Right lobe of liver (tissue), 6 donors: ENCODE results near the gene PRM3. TPM values are rescaled to one million over a fixed set of nuclear protein-coding genes. Genes with fewer than 3 reads are reported as not detected.
A peak's percentile ranks its signal among the peaks of the same experiment; 100 is the strongest.

Experiments
- ATAC-seq, 4 donors: fragments of 200-7000 bp; cut with Tn5 transposase; one replicate each; pipeline ENCODE4 v1.9.1; 2020; ENCODE audit warnings: mild to moderate bottlenecking in 4 of 4, moderate library complexity in 4 of 4
- DNase-seq, 3 donors: peaks; one replicate each; pipeline ENCODE4 v3.0.0-alpha.2; 2020
- H3K27ac ChIP-seq, 3 donors: fragments of 200-600 bp; one replicate each; pipeline ENCODE4 v1.8.0; 2022
- H3K27me3 ChIP-seq, 2 donors: fragments of 200-600 bp; one replicate each; pipeline ENCODE4 v1.8.0; 2022
- H3K36me3 ChIP-seq, 4 donors: fragments of 200-600 bp; sonication (generic) in 1 of 4; one replicate each; pipeline versions ENCODE4 v1.5.1 to v1.8.0; 2017 to 2022; ENCODE audit warnings: control low read depth in 1 of 4
- H3K4me1 ChIP-seq, 4 donors: fragments of 200-600 bp; sonication (generic) in 1 of 4; one replicate each; pipeline versions ENCODE4 v1.5.1 to v1.8.0; 2017 to 2022; ENCODE audit warnings: control low read depth in 1 of 4
- H3K4me3 ChIP-seq, 3 donors: fragments of 200-600 bp; one replicate each; pipeline ENCODE4 v1.8.0; 2022
- H3K9me3 ChIP-seq, 4 donors: fragments of 200-600 bp; sonication (generic) in 1 of 4; one replicate each; pipeline versions ENCODE4 v1.5.1 to v1.8.0; 2017 to 2022; ENCODE audit warnings: control low read depth in 1 of 4
- CTCF ChIP-seq, 4 donors: fragments of 200-600 bp in 3 of 4; fragments of 450-650 bp in 1 of 4; IDR thresholded peaks; one replicate each; pipeline versions ENCODE4 v1.5.1 to v1.8.0; 2016 to 2022; ENCODE audit warnings: antibody characterized with exemption in 4 of 4, mild to moderate bottlenecking in 2 of 4
- POLR2A ChIP-seq: fragments of 450-650 bp; IDR thresholded peaks from one replicate; pipeline ENCODE4 v1.6.1; 2017; ENCODE audit warnings: antibody characterized with exemption, mild to moderate bottlenecking
- WGBS: methylation state at CpG from one replicate; pipeline ENCODE4 v1.1.6; 2018; ENCODE audit warnings: low coverage, low lambda C conversion rate; ENCODE audit not compliant: insufficient coverage; ENCODE audit errors: missing lambda C conversion rate; 5-methylcytosine and 5-hydroxymethylcytosine counted together
- intact Hi-C, 2 donors: fragments of 100-400 bp; cut with DNase I; formaldehyde crosslinking; loops; one replicate each; pipeline versions ENCODE4 v1.11.2 to v1.14.1; 2022
- total RNA-seq, 6 experiments: library from RNA; depleted of rRNA in 2 of 6; stranded (reverse); fragments of >200 nt in 2 of 6; fragmentation: NEBNext Ultra II Directional in 3 of 6; extraction: Animal tissue kit (Norgen Biotek cat#: 25700) in 3 of 6; gene quantifications; one replicate each; pipeline versions ENCODE4 v1.1.0 to v1.2.4, GENCODE V29; 2016 to 2023
- donor health status: DM: no; HTN: yes; CAD: no.
- donor health status: DM: no; HTN: no; CAD: no.
- donor health status: DM: no; HTN: no; CAD: no.
- donor health status: DM: no; HTN: yes; CAD: no.
- donor health status: DM: no; HTN: yes; CAD: no.

Gene PRM3
- total RNA-seq, 6 experiments from 2014 or later: not detected

- no peaks in the 10 kb centered on the region for H3K27me3 ChIP-seq
- H3K4me3 ChIP-seq: no peak overlapping the region
- H3K9me3 ChIP-seq: no peaks in the 10 kb centered on the region
- no peaks in the 10 kb centered on the region for H3K36me3 ChIP-seq
- TF ChIP-seq CTCF (IDR thresholded peaks at IDR 0.05) (no peak), POLR2A (no peak)
- intact Hi-C loops: no loop called here
- peak overlapping the region in 1 of 3 donors; percentile 35 for H3K27ac ChIP-seq
- WGBS: 85% methylated on average over 5 of the region's 5 CpGs
- peaks cover 0 to 22% (median 4%) of the 10 kb centered on the region in 4 donors for H3K4me1 ChIP-seq
- DNase-seq: no peak
- ATAC-seq: no peak
Observed at GRCh38 chr16:11298143-11298900, 24.9 kb upstream of the PRM3 start.

GRCh38 chr16:11297492-11298142 lies 24.2 kb upstream of the PRM3 start:
- 14% methylated on average over 14 of the region's 19 CpGs for WGBS
- H3K27ac ChIP-seq: peak overlapping the region in 1 of 3 donors; percentile 35
- peak overlapping the region in 1 of 3 donors; percentile 14 for H3K4me3 ChIP-seq
- peaks cover 0 to 22% (median 4%) of the 10 kb centered on the region in 4 donors for H3K4me1 ChIP-seq
- peak in 1 of 4 donors; percentile 32 for TF ChIP-seq CTCF (IDR thresholded peaks at IDR 0.05)
- no peak for TF ChIP-seq POLR2A
- no peaks in the 10 kb centered on the region for H3K9me3 ChIP-seq
- H3K27me3 ChIP-seq: no peaks in the 10 kb centered on the region
- intact Hi-C loops: no loop called here
- ATAC-seq (peak; percentile 79 to 90 (median 84)), DNase-seq (peak; percentile 58 to 85 (median 70))
- no peaks in the 10 kb centered on the region for H3K36me3 ChIP-seq

- Histone ChIP-seq H3K4me1 (peaks cover 0 to 22% (median 4%) of the 10 kb centered on the region in 4 donors), H3K9me3 (no peaks in the 10 kb centered on the region), H3K4me3 (peak overlapping the region in 1 of 3 donors; percentile 14), H3K27me3 (no peaks in the 10 kb centered on the region), H3K36me3 (no peaks in the 10 kb centered on the region), H3K27ac (peak overlapping the region in 1 of 3 donors; percentile 35)
- DNase-seq: no peak
- 34% methylated on average over 9 of the region's 10 CpGs for WGBS
- intact Hi-C loops: no loop called here
- peak; percentile 69 to 78 (median 72) for ATAC-seq
- TF ChIP-seq CTCF (IDR thresholded peaks at IDR 0.05): no peak
- no peak for TF ChIP-seq POLR2A
Observed at GRCh38 chr16:11296706-11297491, 23.5 kb upstream of the PRM3 start.

GRCh38 chr16:11296351-11296705 lies 22.9 kb upstream of the PRM3 start:
- ATAC-seq: no peak
- Histone ChIP-seq H3K4me3 (no peak overlapping the region), H3K4me1 (peaks cover 0 to 22% (median 4%) of the 10 kb centered on the region in 4 donors), H3K36me3 (no peaks in the 10 kb centered on the region), H3K27ac (peak overlapping the region in 1 of 3 donors; percentile 30), H3K27me3 (no peaks in the 10 kb centered on the region), H3K9me3 (no peaks in the 10 kb centered on the region)
- TF ChIP-seq CTCF (IDR thresholded peaks at IDR 0.05): no peak
- no peak for TF ChIP-seq POLR2A
- 79% methylated on average over 3 of the region's 3 CpGs for WGBS
- intact Hi-C loops: no loop called here
- DNase-seq: no peak
